H1 (cell line): ENCODE results near the gene SLC6A3. TPM values are rescaled to one million over a fixed set of nuclear protein-coding genes. Genes with fewer than 3 reads are reported as not detected.

Experiments used
- CTCF ChIA-PET: fragments of 300-600 bp; sonication (Branson Sonifier 250); formaldehyde crosslinking; loops from one replicate; lab custom pipeline; 2021; ENCODE audit not compliant: partially characterized antibody; lab: Charles Lee
- POLR2A ChIA-PET: fragments of 300-600 bp; sonication (Branson Sonifier 250); formaldehyde crosslinking; loops from one replicate; lab custom pipeline; 2021; ENCODE audit warnings: inconsistent platforms; ENCODE audit not compliant: partially characterized antibody; lab: Charles Lee
- DNase-seq, 2 experiments: peaks; one replicate each; pipeline versions ENCODE4 v3.0.0 to v3.0.0-alpha.2; 2010 to 2022; ENCODE audit warnings: low spot score in 2 of 2, low read depth in 1 of 2, mixed read lengths in 1 of 2
- FAIRE-seq: peaks from 2 replicates; lab custom pipeline; 2011; peaks lifted over from hg19 to GRCh38; lab: Jason Lieb, UNC
- H2AFZ ChIP-seq: 2 replicates; pipeline ENCODE4 v1.8.1; 2012; ENCODE audit warnings: low read length, inconsistent platforms
- H2AK5ac ChIP-seq: 2 replicates; pipeline ENCODE4 v1.6.1; 2013; ENCODE audit warnings: low read depth, low read length
- H2BK120ac ChIP-seq: replicated peaks from 2 replicates; pipeline ENCODE3; 2013; ENCODE audit warnings: low read depth, low read length, inconsistent platforms
- H2BK12ac ChIP-seq: 2 replicates; pipeline ENCODE4 v1.6.1; 2013; ENCODE audit warnings: low read depth, low read length
- H2BK15ac ChIP-seq: 2 replicates; pipeline ENCODE4 v1.6.1; 2013; ENCODE audit warnings: low read length
- H2BK20ac ChIP-seq: 2 replicates; pipeline ENCODE4 v1.6.1; 2013; ENCODE audit warnings: low read length
- H2BK5ac ChIP-seq: 2 replicates; pipeline ENCODE4 v1.6.1; 2013; ENCODE audit warnings: low read depth, low read length
- H3K14ac ChIP-seq: 2 replicates; pipeline ENCODE4 v1.6.1; 2013; ENCODE audit warnings: inconsistent platforms; ENCODE audit not compliant: insufficient read length
- H3K18ac ChIP-seq: 2 replicates; pipeline ENCODE4 v1.6.1; 2013; ENCODE audit warnings: low read length; ENCODE audit errors: extremely low read depth
- H3K23ac ChIP-seq: 2 replicates; pipeline ENCODE4 v1.6.1; 2013; ENCODE audit warnings: inconsistent platforms; ENCODE audit not compliant: insufficient read length
- H3K23me2 ChIP-seq: 2 replicates; pipeline ENCODE4 v1.6.1; 2013; ENCODE audit warnings: low read depth, low read length
- H3K27ac ChIP-seq: 2 replicates; pipeline ENCODE4 v1.6.1; 2011; ENCODE audit warnings: low read depth, low read length, inconsistent platforms
- H3K27me3 ChIP-seq, 4 experiments: replicated peaks in 1 of 4; 1 replicate in 1 of 4; 2 replicates in 3 of 4; pipeline versions ENCODE4 v1.6.1 to v1.8.1; 2011 to 2013; ENCODE audit warnings: low read length in 3 of 4, mild to moderate bottlenecking in 3 of 4, inconsistent platforms in 2 of 4, mixed read lengths in 2 of 4, moderate library complexity in 1 of 4; ENCODE audit not compliant: control insufficient read depth in 3 of 4, insufficient read depth in 3 of 4; ENCODE audit errors: extremely low read depth in 1 of 4
- H3K36me3 ChIP-seq, 4 experiments: 2 replicates each; pipeline versions ENCODE4 v1.6.1 to v1.8.1; 2011 to 2013; ENCODE audit warnings: mild to moderate bottlenecking in 4 of 4, low read length in 3 of 4, moderate library complexity in 2 of 4, control low read depth in 1 of 4, inconsistent platforms in 1 of 4; ENCODE audit not compliant: insufficient read depth in 4 of 4, control insufficient read depth in 2 of 4
- H3K4ac ChIP-seq: replicated peaks from 2 replicates; pipeline ENCODE3; 2013; ENCODE audit warnings: low read length, low read depth, mixed read lengths, inconsistent platforms; ENCODE audit not compliant: insufficient read length
- H3K4me1 ChIP-seq, 4 experiments: replicated peaks in 1 of 4; 1 replicate in 1 of 4; 2 replicates in 3 of 4; pipeline versions ENCODE4 v1.6.1 to v1.8.1; 2011 to 2013; ENCODE audit warnings: low read length in 3 of 4, inconsistent platforms in 2 of 4, mixed read lengths in 1 of 4; ENCODE audit not compliant: insufficient read depth in 4 of 4, control insufficient read depth in 3 of 4
- H3K4me2 ChIP-seq, 2 experiments: 2 replicates each; pipeline versions ENCODE4 v1.6.1 to v1.8.1; 2011 to 2013; ENCODE audit warnings: low read depth in 2 of 2, low read length in 2 of 2, control low read depth in 1 of 2, inconsistent platforms in 1 of 2, mild to moderate bottlenecking in 1 of 2; ENCODE audit not compliant: insufficient read depth in 1 of 2
- H3K4me3 ChIP-seq, 4 experiments: fragments of 200-600, 300-600 bp in 1 of 4; sonication (generic), shearing (Covaris generic), sonication (Bioruptor Twin) in 1 of 4; 2 replicates each; pipeline versions ENCODE4 v1.5.1 to v1.8.1; 2011 to 2016; ENCODE audit warnings: low read length in 4 of 4, low read depth in 3 of 4, control low read depth in 2 of 4, inconsistent platforms in 2 of 4, mild to moderate bottlenecking in 2 of 4, mixed read lengths in 1 of 4, moderate library complexity in 1 of 4; ENCODE audit not compliant: insufficient read depth in 2 of 4; ENCODE audit errors: extremely low read depth in 1 of 4
- H3K56ac ChIP-seq: replicated peaks from 2 replicates; pipeline ENCODE3; 2013; ENCODE audit warnings: low read depth, mild to moderate bottlenecking, mixed read lengths, low read length, inconsistent platforms; ENCODE audit not compliant: insufficient read length
- H3K79me1 ChIP-seq: 2 replicates; pipeline ENCODE4 v1.6.1; 2013; ENCODE audit warnings: low read depth, low read length, control low read depth
- H3K79me2 ChIP-seq, 2 experiments: 2 replicates each; pipeline versions ENCODE4 v1.6.1 to v1.8.1; 2012 to 2013; ENCODE audit warnings: low read length in 2 of 2, mild to moderate bottlenecking in 2 of 2, inconsistent platforms in 1 of 2; ENCODE audit not compliant: insufficient read depth in 2 of 2, control insufficient read depth in 1 of 2
- H3K9ac ChIP-seq, 4 experiments: replicated peaks in 1 of 4; 1 replicate in 1 of 4; 2 replicates in 3 of 4; pipeline versions ENCODE4 v1.6.1 to v1.8.1; 2011 to 2013; ENCODE audit warnings: low read depth in 3 of 4, low read length in 3 of 4, control low read depth in 2 of 4, mild to moderate bottlenecking in 2 of 4, moderate library complexity in 2 of 4, inconsistent platforms in 1 of 4; ENCODE audit errors: extremely low read depth in 1 of 4
- H3K9me3 ChIP-seq, 2 experiments: 2 replicates each; pipeline versions ENCODE4 v1.6.1 to v1.8.1; 2012 to 2013; ENCODE audit warnings: mild to moderate bottlenecking in 2 of 2, moderate library complexity in 2 of 2, control low read depth in 1 of 2, inconsistent platforms in 1 of 2, low read depth in 1 of 2, low read length in 1 of 2, mixed read lengths in 1 of 2; ENCODE audit not compliant: insufficient read depth in 2 of 2
- H4K20me1 ChIP-seq, 2 experiments: replicated peaks in 1 of 2; 2 replicates each; pipeline versions ENCODE3 to v1.8.1; 2011 to 2013; ENCODE audit warnings: inconsistent platforms in 2 of 2, low read length in 2 of 2, mild to moderate bottlenecking in 1 of 2; ENCODE audit not compliant: insufficient read depth in 2 of 2, control insufficient read depth in 1 of 2
- H4K5ac ChIP-seq: 2 replicates; pipeline ENCODE4 v1.6.1; 2013; ENCODE audit warnings: low read length, low read depth, mixed read lengths, inconsistent platforms; ENCODE audit not compliant: insufficient read length
- H4K8ac ChIP-seq: 2 replicates; pipeline ENCODE4 v1.8.0; 2013; ENCODE audit warnings: mild to moderate bottlenecking, moderate library complexity, low read length, inconsistent platforms; ENCODE audit not compliant: insufficient read depth; ENCODE audit errors: extremely low read depth
- H4K91ac ChIP-seq: replicated peaks from 2 replicates; pipeline ENCODE3; 2013; ENCODE audit warnings: low read length, mixed read lengths, inconsistent platforms; ENCODE audit not compliant: insufficient read length
- CBX8 ChIP-seq: fragments of 300-800, 300-1000 bp; sonication (generic); IDR thresholded peaks from 2 replicates; pipeline ENCODE4 v1.7.1; 2016; ENCODE audit warnings: low read depth, low read length, borderline replicate concordance
- GABPA ChIP-seq: IDR thresholded peaks from 2 replicates; pipeline ENCODE4 v1.6.1; 2011; ENCODE audit warnings: mild to moderate bottlenecking, low read length, moderate library complexity, borderline replicate concordance; ENCODE audit not compliant: insufficient read depth
- JUN ChIP-seq: IDR thresholded peaks from 2 replicates; pipeline ENCODE4 v1.6.1; 2011; ENCODE audit warnings: low read depth, mild to moderate bottlenecking, improper control_type of control experiment, low read length
- NANOG ChIP-seq: IDR thresholded peaks from 2 replicates; pipeline ENCODE4 v1.6.1; 2011; ENCODE audit warnings: low read length, low read depth, mild to moderate bottlenecking, inconsistent platforms; ENCODE audit not compliant: insufficient read depth, poor library complexity, severe bottlenecking
- NRF1 ChIP-seq: IDR thresholded peaks from 2 replicates; pipeline ENCODE4 v1.6.1; 2011; ENCODE audit warnings: mild to moderate bottlenecking, low read depth, low read length, improper control_type of control experiment
- PHF8 ChIP-seq: fragments of 200-600 bp; sonication (generic); conservative IDR thresholded peaks from 2 replicates; pipeline ENCODE4 v1.7.1; 2012; ENCODE audit warnings: low read depth, mild to moderate bottlenecking, inconsistent platforms, low read length, moderate library complexity
- RNF2 ChIP-seq: fragments of 200-900, 300-1000 bp; sonication (generic); IDR thresholded peaks from 2 replicates; pipeline ENCODE4 v1.7.1; 2016; ENCODE audit warnings: borderline replicate concordance, low read depth, mild to moderate bottlenecking, antibody characterized with exemption, low read length; ENCODE audit not compliant: poor library complexity, severe bottlenecking; ENCODE audit errors: missing control alignments
- SAP30 ChIP-seq: fragments of 300-600 bp; sonication (generic); IDR thresholded peaks from 2 replicates; pipeline ENCODE4 v1.7.1; 2012; ENCODE audit warnings: low read length, moderate library complexity, mild to moderate bottlenecking, inconsistent platforms; ENCODE audit not compliant: insufficient read depth, insufficient replicate concordance
- SUZ12 ChIP-seq: fragments of 200-600 bp; sonication (generic); IDR thresholded peaks from 2 replicates; pipeline ENCODE4 v1.6.1; 2012; ENCODE audit warnings: mild to moderate bottlenecking, inconsistent platforms, low read length, moderate library complexity, mixed read lengths
- YY1 ChIP-seq: IDR thresholded peaks from 2 replicates; pipeline ENCODE4 v1.6.1; 2011; ENCODE audit warnings: low read depth, mild to moderate bottlenecking, low read length
- WGBS, 2 experiments: shearing (Covaris generic) in 1 of 2; methylation state at CpG; one replicate each; pipeline versions ENCODE4 v1.1.6 to v1.1.7; 2013 to 2015; ENCODE audit warnings: low lambda C conversion rate in 2 of 2, mixed read lengths in 2 of 2, inconsistent platforms in 1 of 2, low coverage in 1 of 2, missing lambda C conversion rate in 1 of 2; ENCODE audit not compliant: insufficient replicate concordance in 2 of 2, insufficient coverage in 1 of 2, insufficient read length in 1 of 2; ENCODE audit errors: extremely low coverage in 1 of 2, missing lambda C conversion rate in 1 of 2; 5-methylcytosine and 5-hydroxymethylcytosine counted together
- polyA plus RNA-seq, 7 experiments: library from polyadenylated mRNA; depleted of rRNA in 3 of 7; stranded (reverse) in 5 of 7; unstranded in 2 of 7; fragments of >200 nt in 5 of 7; fragments of 200-250 nt in 2 of 7; gene quantifications; 1 replicate in 5 of 7; 2 replicates in 1 of 7; 4 replicates in 1 of 7; pipeline versions ENCODE4 v1.2.1 to v1.2.3, GENCODE V29; 2011 to 2013; ENCODE audit warnings: missing spikeins in 2 of 7, mixed read lengths in 2 of 7
- total RNA-seq: library from RNA; stranded (reverse); fragmentation: NEBNext Ultra II Directional; extraction: Animal tissue kit (Norgen Biotek cat#: 25700); gene quantifications from 2 replicates; pipeline ENCODE4 v1.2.1, GENCODE V29; 2021

SLC6A3 gene
- total and polyA plus RNA-seq, 2 of the 8 experiments (the other 6 are each of a cell fraction or from before 2014, with no cell fraction given) = 0.48 to 0.91 TPM

DNA sequence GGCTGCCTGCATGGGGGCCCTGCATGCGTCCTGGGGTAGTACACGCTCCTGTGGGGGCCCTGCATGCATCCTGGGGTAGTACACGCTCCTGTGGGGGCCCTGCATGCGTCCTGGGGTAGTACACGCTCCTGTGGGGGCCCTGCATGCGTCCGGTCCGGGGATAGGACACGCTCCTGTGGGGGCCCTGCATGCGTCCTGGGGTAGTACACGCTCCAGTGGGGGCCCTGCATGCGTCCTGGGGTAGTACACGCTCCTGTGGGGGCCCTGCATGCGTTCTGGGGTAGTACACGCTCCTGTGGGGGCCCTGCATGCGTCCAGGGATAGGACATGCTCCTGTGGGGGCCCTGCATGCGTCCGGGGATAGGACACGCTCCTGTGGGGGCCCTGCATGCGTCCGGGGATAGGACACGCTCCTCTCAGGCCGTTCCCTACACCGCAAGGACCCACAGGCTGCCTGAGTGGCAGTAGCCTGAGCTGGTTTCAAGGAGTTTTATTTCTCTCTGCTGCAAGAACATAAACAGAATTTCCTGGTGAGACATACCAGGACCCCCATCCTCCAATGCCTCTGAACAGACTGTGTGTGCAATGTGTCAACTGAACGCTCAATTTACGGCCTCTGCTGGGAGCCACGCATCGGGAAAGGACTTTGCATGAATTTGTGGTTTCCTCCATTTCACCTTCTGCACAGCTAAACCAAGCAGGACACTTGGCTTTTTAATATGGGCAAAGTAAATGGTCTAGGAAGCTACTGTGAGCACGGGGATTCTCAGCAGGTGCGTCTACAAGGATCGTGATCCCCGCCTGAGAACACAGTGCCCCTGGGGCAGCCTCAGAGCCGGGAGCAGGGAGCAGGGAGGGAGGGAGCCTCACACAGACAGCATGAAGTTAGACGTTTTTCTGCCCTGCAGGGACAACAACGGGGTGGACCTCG lies 51.4 kb downstream of the SLC6A3 start:
- H2BK12ac ChIP-seq = no peak overlapping the region
- ChIA-PET CTCF (interaction anchor here (1.0 kb wide), 1 partner anchor 15 kb away, joined by 3 read pairs; no protein-coding TSS in a partner anchor), POLR2A (interaction anchor here (0.7 to 1.0 kb wide), 2 partner anchors 13 to 516 kb away, joined by 3 to 4 read pairs; no protein-coding TSS in a partner anchor)
- H3K9ac ChIP-seq = no peak overlapping the region
- WGBS, 2 experiments = 82% methylated on average over 29 of the region's 36 CpGs; no CpG with 5 or more reads in 1 of the 2 experiments
- H4K20me1 ChIP-seq = no peaks in the 10 kb centered on the region
- no peak overlapping the region for H3K4me2 ChIP-seq
- no peaks in the 10 kb centered on the region for H3K79me2 ChIP-seq
- H3K23ac ChIP-seq = no peak overlapping the region
- H3K14ac ChIP-seq = no peak overlapping the region
- H4K91ac ChIP-seq = no peak overlapping the region
- FAIRE-seq (no peak), DNase-seq (no peak)
- H3K4me3 ChIP-seq = no peak overlapping the region
- no peak overlapping the region for H2BK120ac ChIP-seq
- H2BK5ac ChIP-seq = no peak overlapping the region
- no peaks in the 10 kb centered on the region for H3K79me1 ChIP-seq
- no peak overlapping the region for H2BK15ac ChIP-seq
- no peak overlapping the region for H3K27ac ChIP-seq
- H3K18ac ChIP-seq = no peak overlapping the region
- peaks cover 0 to 2% (median 0%) of the 10 kb centered on the region in 4 experiments; a peak in 3 of 7 replicates for H3K4me1 ChIP-seq
- peaks cover 0 to 7% (median 2%) of the 10 kb centered on the region in 4 experiments; a peak in 2 of 7 replicates for H3K27me3 ChIP-seq
- no peak overlapping the region for H2BK20ac ChIP-seq
- peaks cover under 1% of the 10 kb centered on the region; the same call in 1 of the 2 replicates for H3K23me2 ChIP-seq
- no peaks in the 10 kb centered on the region for H3K36me3 ChIP-seq
- H3K4ac ChIP-seq = no peak overlapping the region
- H3K56ac ChIP-seq = no peak overlapping the region
- no peak overlapping the region for H4K5ac ChIP-seq
- no peak overlapping the region for H4K8ac ChIP-seq
- no peaks in the 10 kb centered on the region for H3K9me3 ChIP-seq
- no peak overlapping the region for H2AK5ac ChIP-seq
- no peak overlapping the region for H2AFZ ChIP-seq
- TF ChIP-seq JUN (no peak), GABPA (no peak), SAP30 (no peak), NANOG (no peak), PHF8 (no peak), SUZ12 (no peak), CBX8 (no peak), NRF1 (no peak), RNF2 (no peak), YY1 (no peak)
